Testis (tissue), 3 donors: ENCODE results near the gene ADAM33. TPM values are rescaled to one million over a fixed set of nuclear protein-coding genes. Genes with fewer than 3 reads are reported as not detected.
A peak's percentile ranks its signal among the peaks of the same experiment; 100 is the strongest.

Experiments
- DNase-seq: peaks from one replicate; pipeline ENCODE4 v3.0.0-alpha.2; 2019
- H3K27ac ChIP-seq, 2 donors: fragments of 200-600 bp; sonication (generic); one replicate each; pipeline ENCODE4 v1.5.1; 2019
- H3K27me3 ChIP-seq: fragments of 200-600 bp; sonication (generic); one replicate; pipeline ENCODE4 v1.5.1; 2019
- H3K36me3 ChIP-seq: fragments of 200-600 bp; sonication (generic); one replicate; pipeline ENCODE4 v1.5.1; 2017; ENCODE audit warnings: low read depth; ENCODE audit errors: missing control alignments
- H3K4me1 ChIP-seq: fragments of 200-600 bp; sonication (generic); one replicate; pipeline ENCODE4 v1.5.1; 2019
- H3K4me3 ChIP-seq, 2 donors: fragments of 200-600 bp; sonication (generic); one replicate each; pipeline ENCODE4 v1.5.1; 2017 to 2019
- H3K9me3 ChIP-seq: fragments of 200-600 bp; sonication (generic); one replicate; pipeline ENCODE4 v1.5.1; 2017
- POLR2A ChIP-seq: fragments of 450-650 bp; IDR thresholded peaks from one replicate; pipeline ENCODE4 v1.6.1; 2017; ENCODE audit warnings: antibody characterized with exemption, mild to moderate bottlenecking, moderate library complexity
- WGBS, 2 donors: methylation state at CpG; one replicate each; pipeline ENCODE4 v1.1.5; 2018; 5-methylcytosine and 5-hydroxymethylcytosine counted together
- intact Hi-C: fragments of 100-400 bp; cut with DNase I; formaldehyde crosslinking; loops from one replicate; pipeline ENCODE4 v1.15.1; 2023; ENCODE audit warnings: low total_unique reads
- polyA plus RNA-seq: library from polyadenylated mRNA; stranded (reverse); fragments of 350-450 nt; fragmentation: Illumina TruSeq; extraction: RNeasy Lipid Tissue Mini Kit (QIAGEN cat#74804); gene quantifications from one replicate; pipeline ENCODE4 v1.2.3, GENCODE V29; 2014; ENCODE audit warnings: low read depth, low replicate concordance; ENCODE audit not compliant: insufficient read depth
- total RNA-seq, 2 donors: library from RNA; depleted of rRNA; stranded (reverse); fragments of >200 nt; gene quantifications; one replicate each; pipeline ENCODE4 v1.2.3, GENCODE V29; 2016
- TF ChIP-seq, protein P1 (sequence below), 3 experiments: fragments of 450-650 bp in 2 of 3; fragments of 200-600 bp in 1 of 3; sonication (generic) in 1 of 3; IDR thresholded peaks; one replicate each; pipeline ENCODE4 v1.5.1; 2016 to 2019; ENCODE audit warnings: antibody characterized with exemption in 3 of 3, mild to moderate bottlenecking in 2 of 3, moderate library complexity in 1 of 3

Gene ADAM33
- total and polyA plus RNA-seq, 3 donors from 2014 or later = 25.5 to 61.1 (median 35.4) TPM

DNA sequence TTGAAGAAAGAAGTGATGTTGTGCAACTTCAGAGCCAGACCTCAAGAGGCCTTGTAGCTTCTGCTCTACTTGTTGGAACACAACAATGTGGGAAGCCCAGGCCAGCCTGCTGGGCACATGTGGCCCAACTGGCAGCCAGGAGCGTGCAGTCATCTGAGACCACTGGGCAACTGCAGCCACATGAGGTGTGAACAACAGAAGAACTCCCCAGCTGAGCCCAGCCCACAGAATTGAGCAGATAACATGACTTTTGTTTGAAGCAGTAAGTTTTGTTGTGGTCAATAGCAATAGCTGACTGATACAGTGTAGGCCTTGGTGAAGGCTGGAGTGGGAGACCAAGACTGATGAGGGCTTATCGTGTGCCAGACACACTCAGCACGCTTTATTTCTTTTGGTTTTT lies 8.6 kb upstream of the ADAM33 start:
- peaks cover 7% of the 10 kb centered on the region for H3K4me1 ChIP-seq
- H3K27me3 ChIP-seq = no peaks in the 10 kb centered on the region
- intact Hi-C loops = no loop called here
- TF ChIP-seq, protein P1, sequence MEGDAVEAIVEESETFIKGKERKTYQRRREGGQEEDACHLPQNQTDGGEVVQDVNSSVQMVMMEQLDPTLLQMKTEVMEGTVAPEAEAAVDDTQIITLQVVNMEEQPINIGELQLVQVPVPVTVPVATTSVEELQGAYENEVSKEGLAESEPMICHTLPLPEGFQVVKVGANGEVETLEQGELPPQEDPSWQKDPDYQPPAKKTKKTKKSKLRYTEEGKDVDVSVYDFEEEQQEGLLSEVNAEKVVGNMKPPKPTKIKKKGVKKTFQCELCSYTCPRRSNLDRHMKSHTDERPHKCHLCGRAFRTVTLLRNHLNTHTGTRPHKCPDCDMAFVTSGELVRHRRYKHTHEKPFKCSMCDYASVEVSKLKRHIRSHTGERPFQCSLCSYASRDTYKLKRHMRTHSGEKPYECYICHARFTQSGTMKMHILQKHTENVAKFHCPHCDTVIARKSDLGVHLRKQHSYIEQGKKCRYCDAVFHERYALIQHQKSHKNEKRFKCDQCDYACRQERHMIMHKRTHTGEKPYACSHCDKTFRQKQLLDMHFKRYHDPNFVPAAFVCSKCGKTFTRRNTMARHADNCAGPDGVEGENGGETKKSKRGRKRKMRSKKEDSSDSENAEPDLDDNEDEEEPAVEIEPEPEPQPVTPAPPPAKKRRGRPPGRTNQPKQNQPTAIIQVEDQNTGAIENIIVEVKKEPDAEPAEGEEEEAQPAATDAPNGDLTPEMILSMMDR (IDR thresholded peaks at IDR 0.05) = no peak
- TF ChIP-seq POLR2A = no peak
- DNase-seq = no peak
- H3K36me3 ChIP-seq = no peaks in the 10 kb centered on the region
- H3K4me3 ChIP-seq = no peak overlapping the region
- WGBS, 2 donors = 94 to 97% methylated on average over 3 of the region's 3 CpGs
- H3K9me3 ChIP-seq = no peaks in the 10 kb centered on the region
- no peak overlapping the region for H3K27ac ChIP-seq

DNA sequence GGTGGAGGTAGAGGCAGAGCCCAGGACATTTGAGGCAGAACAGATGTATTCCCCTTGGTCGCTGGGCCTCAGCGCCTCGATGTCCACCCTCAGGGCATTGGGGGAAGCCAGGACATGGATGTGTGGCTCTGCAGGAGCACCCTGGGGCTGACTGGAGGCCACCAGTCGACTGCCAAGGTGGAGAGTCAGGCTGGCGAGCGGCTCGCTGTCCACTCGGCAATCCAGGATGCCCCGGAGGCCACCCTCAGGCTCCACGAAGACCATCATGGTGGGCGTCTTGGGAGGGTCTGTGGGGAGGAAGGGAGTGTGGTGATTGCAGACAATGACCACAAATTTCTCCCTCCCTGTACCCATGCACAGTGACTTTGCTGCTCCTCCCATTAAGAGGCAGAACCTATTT lies 8.2 kb upstream of the ADAM33 start:
- no peak for DNase-seq
- Histone ChIP-seq H3K36me3 (no peaks in the 10 kb centered on the region), H3K27ac (no peak overlapping the region), H3K4me3 (no peak overlapping the region), H3K27me3 (no peaks in the 10 kb centered on the region), H3K9me3 (no peaks in the 10 kb centered on the region), H3K4me1 (peaks cover 7% of the 10 kb centered on the region)
- intact Hi-C loops = no loop called here
- no peak for TF ChIP-seq POLR2A
- TF ChIP-seq, protein P1 (IDR thresholded peaks at IDR 0.05) = no peak
- WGBS, 2 donors = 86 to 93% methylated on average over 10 to 11 of the region's 11 CpGs

DNA sequence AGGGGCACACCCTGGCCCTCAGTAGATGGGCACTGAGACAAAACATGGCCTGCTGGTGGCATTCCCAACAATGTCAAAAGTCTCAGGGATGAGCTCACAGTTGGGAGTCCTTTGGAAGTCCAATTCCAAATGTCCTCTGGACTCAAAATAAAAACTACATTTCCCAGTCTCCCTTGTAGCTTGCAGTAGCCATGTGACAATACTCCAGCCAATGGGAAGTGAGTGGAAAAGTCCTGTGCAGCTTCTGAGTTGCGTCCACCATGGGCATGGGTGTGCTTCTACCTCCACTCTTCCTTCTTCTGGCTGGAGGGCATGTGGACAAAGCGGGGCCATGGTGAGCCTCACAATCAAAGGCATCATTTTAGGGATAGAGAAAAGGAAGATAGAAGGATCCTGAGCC lies 5.8 kb upstream of the ADAM33 start:
- no peak overlapping the region for H3K4me3 ChIP-seq
- 62 to 81% methylated on average over 2 of the region's 2 CpGs for WGBS, 2 donors
- no peak for TF ChIP-seq POLR2A
- TF ChIP-seq, protein P1 (IDR thresholded peaks at IDR 0.05) = no peak
- peaks cover 7% of the 10 kb centered on the region for H3K4me1 ChIP-seq
- H3K27ac ChIP-seq = no peak overlapping the region
- no peaks in the 10 kb centered on the region for H3K9me3 ChIP-seq
- DNase-seq = no peak
- no peaks in the 10 kb centered on the region for H3K27me3 ChIP-seq
- no peaks in the 10 kb centered on the region for H3K36me3 ChIP-seq
- intact Hi-C loops = no loop called here

DNA sequence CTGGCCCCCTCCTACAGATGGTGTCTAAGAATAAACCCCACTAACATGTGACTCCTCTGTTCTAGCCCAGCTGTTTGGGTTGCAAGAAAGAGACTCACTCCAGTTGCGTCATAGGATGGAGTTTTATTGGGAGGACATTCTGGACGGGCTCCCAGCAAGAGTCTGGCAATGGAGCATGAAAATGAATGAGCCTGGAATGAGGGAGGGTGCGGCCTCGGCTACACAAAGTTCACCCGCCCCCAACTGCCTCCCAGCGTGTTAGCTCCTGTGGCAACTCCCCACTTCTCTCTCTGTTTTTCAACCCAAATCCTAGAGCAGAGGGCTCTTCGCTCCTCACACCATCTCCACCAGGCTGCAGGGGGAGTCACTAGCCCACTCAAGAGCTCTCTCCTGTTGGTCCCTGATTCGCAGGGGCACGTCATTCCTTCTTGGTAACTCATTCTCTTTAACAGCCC lies 5.1 kb upstream of the ADAM33 start:
- Histone ChIP-seq H3K27ac (no peak overlapping the region), H3K27me3 (no peaks in the 10 kb centered on the region), H3K4me3 (no peak overlapping the region), H3K4me1 (peaks cover 7% of the 10 kb centered on the region), H3K36me3 (no peaks in the 10 kb centered on the region), H3K9me3 (no peaks in the 10 kb centered on the region)
- 36 to 54% methylated on average over 9 of the region's 9 CpGs for WGBS, 2 donors
- DNase-seq = peak; percentile 86
- TF ChIP-seq, protein P1 (IDR thresholded peaks at IDR 0.05) = no peak
- TF ChIP-seq POLR2A = no peak
- intact Hi-C loops = no loop called here

DNA sequence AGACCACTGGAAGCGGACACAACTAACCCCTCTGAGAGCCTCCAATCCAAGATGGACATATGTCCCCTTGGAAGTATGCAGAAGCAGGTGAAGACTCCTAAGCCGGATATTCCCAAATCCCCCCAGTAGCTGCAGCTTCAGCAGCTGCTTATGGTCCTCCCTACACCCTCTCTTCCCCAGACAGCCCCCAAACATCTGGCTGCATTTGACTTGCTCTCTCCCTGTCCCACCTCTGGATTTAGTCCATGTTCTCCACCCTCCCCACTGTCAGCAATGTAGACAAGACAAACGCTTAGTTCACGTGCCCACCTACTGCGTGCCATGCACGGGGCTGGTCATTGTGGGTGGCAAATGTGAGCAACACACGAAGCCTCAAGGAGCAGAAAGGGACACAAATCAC lies 4.6 kb upstream of the ADAM33 start:
- no peak overlapping the region for H3K27ac ChIP-seq
- H3K4me3 ChIP-seq = no peak overlapping the region

More for the DNA sequence above, 4.6 kb upstream of the ADAM33 start:
- H3K4me1 ChIP-seq = peaks cover 10% of the 10 kb centered on the region
- WGBS, 2 donors = 76 to 82% methylated on average over 7 of the region's 7 CpGs
- no peaks in the 10 kb centered on the region for H3K27me3 ChIP-seq
- TF ChIP-seq, protein P1 (IDR thresholded peaks at IDR 0.05) = no peak
- no peak for TF ChIP-seq POLR2A
- no peaks in the 10 kb centered on the region for H3K36me3 ChIP-seq
- DNase-seq = no peak
- H3K9me3 ChIP-seq = no peaks in the 10 kb centered on the region
- intact Hi-C loops = no loop called here
